ENCODE data around the gene CNKSR2.
"Not testable (repeated sequence)": the region's sequence is repeated elsewhere in the genome, so short reads cannot be mapped to it uniquely, and the experiment has no call there.

DNA sequence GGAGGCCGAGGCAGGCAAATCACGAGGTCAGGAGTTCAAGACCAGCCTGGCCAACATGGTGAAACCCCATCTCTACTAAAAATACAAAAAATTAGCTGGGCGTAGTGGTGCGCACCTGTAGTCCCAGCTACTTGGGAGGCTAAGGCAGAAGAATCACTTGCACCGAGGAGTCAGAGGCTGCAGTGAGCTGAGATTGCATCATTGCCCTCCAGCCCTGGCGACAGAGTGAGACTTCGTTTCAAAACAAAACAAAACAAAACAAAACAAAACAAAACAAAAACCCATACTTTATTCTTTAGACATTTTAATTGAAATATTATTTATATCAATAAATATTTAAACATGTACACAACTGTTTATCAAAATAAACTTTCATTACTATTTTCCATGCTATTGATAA, 109.8 kb downstream of the CNKSR2 start:
- TF ChIP-seq CTCF (IDR thresholded peaks at IDR 0.05); KAT7 (CRISPR knock-in tag; IDR thresholded peaks at IDR 0.05; ENCODE audit: borderline replicate concordance); SMAD3 (CRISPR knock-in tag; IDR thresholded peaks at IDR 0.05; ENCODE audit: borderline replicate concordance); MAX (CRISPR knock-in tag; IDR thresholded peaks at IDR 0.05); FOXK1 (CRISPR knock-in tag; IDR thresholded peaks at IDR 0.05); RELA (CRISPR knock-in tag; IDR thresholded peaks at IDR 0.05; ENCODE audit: borderline replicate concordance); ZNF317 (CRISPR knock-in tag; IDR thresholded peaks at IDR 0.05; ENCODE audit: borderline replicate concordance, low read depth); USF2 (CRISPR knock-in tag; IDR thresholded peaks at IDR 0.05); SP1 (CRISPR knock-in tag; conservative IDR thresholded peaks at IDR 0.05); E2F4 (CRISPR knock-in tag; IDR thresholded peaks at IDR 0.05; ENCODE audit: borderline replicate concordance, low read depth); TCF7 (CRISPR knock-in tag; IDR thresholded peaks at IDR 0.05; ENCODE audit: low read depth); SMAD4 (CRISPR knock-in tag; IDR thresholded peaks at IDR 0.05): not testable (repeated sequence)

Measured in WTC11 (cell line).